Activated naive CD8-positive, alpha-beta T cell treated with anti-CD3 and anti-CD28 coated beads, Interleukin-2, amount 50 U/mL, for 16 hours (primary cell): Measurements from ENCODE around the gene PTK7.

ENCODE experiments used
- DNase-seq: peaks from one replicate; pipeline ENCODE4 v3.0.0-alpha.2; 2020; ENCODE audit warnings: low read depth, low spot score

PTK7 gene

DNA sequence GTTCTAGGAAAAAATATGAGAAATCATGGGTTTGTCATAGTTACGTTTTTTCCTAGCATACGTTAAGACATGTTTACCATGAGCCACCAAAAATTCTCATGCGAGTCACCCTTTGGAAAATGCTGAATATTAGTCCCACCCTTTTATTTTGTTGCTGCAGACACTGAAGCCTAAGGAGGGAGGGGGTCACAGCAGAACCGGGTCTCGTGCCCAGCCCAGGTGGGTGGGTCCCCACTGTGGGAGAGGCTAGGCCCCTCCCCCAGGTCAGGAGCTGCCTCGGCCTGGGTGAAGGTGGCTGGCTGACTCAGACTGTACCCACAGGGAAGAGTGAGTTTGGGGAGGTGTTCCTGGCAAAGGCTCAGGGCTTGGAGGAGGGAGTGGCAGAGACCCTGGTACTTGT is 68.8 kb downstream of the PTK7 start:
- no peak for DNase-seq

GRCh38 chr6:43146261-43146660 is 70.1 kb downstream of the PTK7 start:
- no peak for DNase-seq

GRCh38 chr6:43146709-43147688 is 70.9 kb downstream of the PTK7 start:
- no peak for DNase-seq

- DNase-seq: no peak
Observed at GRCh38 chr6:43147691-43148477, 71.8 kb downstream of the PTK7 start.

DNA sequence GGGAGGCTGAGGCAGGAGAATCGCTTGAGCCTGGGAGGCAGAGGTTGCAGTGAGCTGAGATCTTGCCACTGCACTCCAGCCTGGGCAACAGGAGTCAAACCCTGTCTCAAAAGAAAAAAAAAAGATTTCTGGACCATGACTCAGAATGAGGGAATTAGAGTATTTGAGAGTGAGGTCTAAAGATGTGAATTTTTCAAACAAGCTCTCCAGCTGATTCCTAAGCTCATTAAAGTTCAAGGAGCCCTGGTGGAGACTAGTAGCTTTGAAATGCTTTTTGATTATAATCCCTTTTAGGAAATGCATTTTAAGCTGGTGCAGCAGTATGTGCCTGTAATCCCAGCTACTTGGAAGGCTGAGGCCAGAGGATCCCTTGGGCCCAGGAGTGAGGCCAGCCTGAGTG is 73.2 kb downstream of the PTK7 start:
- DNase-seq: no peak

DNA sequence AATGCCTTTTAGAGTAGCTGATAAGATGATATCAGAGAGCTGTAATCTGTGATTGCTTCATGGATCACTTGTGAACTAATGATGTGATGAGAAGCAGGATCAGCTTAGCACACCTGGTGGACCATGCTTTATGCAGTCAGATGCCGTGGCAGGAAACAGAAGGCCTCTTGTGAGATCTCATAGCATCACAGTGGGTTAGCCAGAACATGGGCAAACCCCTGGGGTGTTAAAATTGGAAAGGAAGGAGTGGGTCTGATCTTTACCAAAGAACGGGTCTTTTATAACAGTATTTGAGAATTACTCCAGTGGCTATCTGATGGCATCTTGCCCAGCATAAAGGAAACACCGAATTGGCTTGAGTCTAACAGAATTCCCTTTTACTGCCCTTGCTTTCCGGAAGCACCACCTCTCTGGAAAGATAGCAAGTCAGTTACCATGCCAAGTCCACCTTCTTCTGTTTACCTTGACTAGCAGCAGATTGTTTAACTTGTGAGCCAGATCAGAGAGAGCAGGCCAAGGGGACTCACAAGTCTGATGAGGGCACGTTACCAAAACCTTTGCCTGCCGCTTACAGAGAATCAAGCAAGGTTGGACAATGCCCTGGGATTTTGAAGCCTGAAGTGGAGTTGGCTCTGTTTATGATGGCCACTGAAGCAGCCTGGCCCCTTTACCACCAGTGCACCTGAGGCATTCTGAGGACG is 74.1 kb downstream of the PTK7 start:
- no peak for DNase-seq

- no peak for DNase-seq
Observed at GRCh38 chr6:43159599-43159998, 83.5 kb downstream of the PTK7 start.

GRCh38 chr6:43163899-43164298 is 87.8 kb downstream of the PTK7 start:
- DNase-seq: no peak

DNA sequence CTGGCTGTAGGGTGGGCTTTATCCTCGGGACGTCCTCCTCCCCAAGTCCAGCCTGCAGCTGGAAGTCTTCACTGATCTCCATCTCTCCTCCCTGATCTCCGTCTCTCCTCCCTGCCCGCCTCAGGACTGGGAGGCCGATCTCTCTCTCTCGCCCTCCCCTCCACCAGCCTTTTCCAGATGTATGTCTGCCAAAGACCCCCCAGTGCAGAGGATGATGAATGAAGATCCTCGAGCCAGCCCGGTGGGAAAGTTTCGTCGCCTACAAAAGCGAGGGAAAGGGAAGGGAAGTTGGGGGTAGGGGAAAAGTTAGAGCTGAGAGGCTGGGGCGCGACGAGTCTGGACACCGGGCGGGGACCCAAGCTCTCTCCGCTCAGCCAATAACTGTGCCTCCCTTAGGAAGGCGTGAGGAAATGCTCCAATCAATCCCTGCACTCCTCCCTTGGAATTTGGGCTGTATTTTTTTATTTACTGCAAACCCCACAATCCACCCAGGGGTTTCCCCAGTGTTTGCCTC is 94.4 kb downstream of the PTK7 start:
- DNase-seq: no peak

GRCh38 chr6:43170931-43171706 is 95.0 kb downstream of the PTK7 start, which contains the start of gene SRF:
Gene SRF, plus strand, starts transcription at chr6:43171269. Its CDS starts 388 bp downstream, at chr6:43171657.
- peak; percentile 97 for DNase-seq

DNA sequence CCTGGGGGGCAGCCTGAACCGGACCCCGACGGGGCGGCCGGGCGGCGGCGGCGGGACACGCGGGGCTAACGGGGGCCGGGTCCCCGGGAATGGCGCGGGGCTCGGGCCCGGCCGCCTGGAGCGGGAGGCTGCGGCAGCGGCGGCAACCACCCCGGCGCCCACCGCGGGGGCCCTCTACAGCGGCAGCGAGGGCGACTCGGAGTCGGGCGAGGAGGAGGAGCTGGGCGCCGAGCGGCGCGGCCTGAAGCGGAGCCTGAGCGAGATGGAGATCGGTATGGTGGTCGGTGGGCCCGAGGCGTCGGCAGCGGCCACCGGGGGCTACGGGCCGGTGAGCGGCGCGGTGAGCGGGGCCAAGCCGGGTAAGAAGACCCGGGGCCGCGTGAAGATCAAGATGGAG is 95.6 kb downstream of the PTK7 start:
- no peak for DNase-seq

DNA sequence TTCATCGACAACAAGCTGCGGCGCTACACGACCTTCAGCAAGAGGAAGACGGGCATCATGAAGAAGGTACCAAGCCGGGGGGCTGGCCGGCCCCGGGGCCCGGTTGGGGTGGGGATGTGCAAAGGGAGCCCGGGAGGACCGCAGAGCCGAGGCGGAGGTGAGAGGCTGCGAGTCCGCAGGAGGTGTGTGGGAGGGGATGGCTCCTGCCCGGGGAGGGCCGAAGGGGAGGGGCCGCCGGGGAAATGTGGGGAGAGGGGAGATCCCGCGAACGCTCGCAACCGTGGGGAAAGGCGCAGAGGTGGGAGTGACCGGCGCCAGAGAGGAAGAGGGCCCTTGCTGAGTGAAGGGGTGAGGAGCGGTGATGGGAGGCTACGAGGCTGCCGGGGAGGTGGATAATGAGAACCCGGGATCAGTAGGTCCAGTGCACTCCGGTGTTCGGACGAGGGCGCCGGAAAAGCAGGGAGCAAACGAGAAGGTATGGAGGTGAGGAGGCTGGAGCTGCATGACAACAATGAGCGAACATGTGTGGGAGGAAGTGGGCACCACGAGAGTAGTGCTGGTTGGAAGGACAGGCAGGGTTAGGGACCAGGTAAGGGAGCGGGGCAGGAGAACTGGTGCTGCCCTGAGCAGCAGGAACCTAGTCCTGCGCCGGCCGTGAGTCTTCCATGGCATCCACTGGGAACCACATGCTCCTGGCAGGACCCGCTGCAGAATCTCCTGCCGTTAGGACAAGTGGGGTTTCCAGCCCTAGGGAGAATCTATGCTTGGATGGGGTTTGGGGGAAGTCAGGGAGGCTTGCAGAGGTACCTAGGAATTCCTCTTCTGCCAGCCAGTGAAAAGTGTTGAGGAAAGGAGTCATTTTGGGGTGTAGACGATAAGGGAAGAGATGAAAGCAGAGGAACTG is 96.2 kb downstream of the PTK7 start:
- DNase-seq: peak; percentile 17

- DNase-seq: no peak
Observed at GRCh38 chr6:43173591-43174262, 97.6 kb downstream of the PTK7 start.

DNA sequence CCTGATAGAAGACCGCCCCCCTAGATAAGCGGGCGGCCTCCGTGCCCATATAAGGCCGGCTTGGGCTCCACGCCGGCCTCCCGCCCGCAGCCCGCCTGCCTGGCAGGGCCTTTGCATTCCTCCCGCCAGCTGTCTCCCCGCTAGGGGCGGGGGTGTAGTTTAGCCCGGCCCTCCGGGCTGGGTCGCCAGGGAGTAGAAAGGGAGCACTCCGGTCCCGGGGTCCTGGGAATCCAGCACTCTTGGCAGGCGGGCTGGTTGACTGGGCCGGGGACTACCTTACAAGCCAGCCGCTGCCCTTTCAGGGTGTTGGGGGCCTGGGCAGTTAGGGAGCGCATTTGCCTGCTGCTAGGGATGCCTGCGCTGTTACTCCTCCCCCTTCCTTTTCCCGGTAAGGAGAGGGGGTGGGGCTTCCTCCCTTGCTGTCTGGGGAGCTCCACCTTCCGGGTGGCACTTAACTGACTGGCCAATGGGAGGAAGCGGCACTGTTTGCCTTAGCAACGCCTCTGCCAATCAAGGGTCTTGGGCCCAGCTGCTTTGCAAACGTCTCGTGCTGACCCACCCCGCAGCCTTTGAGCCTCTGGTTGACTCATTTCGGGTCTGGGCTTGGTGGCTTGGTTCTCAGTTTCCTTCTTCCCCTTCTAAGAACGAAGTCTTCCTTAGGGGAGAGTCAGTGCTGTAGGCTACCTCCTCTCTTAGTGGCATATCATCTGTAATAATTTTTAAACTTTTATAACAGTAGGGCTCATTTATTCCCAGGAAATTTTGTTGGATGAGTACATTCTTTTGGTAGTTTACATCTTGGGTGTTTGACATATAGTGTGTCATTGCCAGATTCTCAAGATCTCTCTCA is 98.4 kb downstream of the PTK7 start:
- DNase-seq: peak; percentile 81

GRCh38 chr6:43175676-43176422 is 99.7 kb downstream of the PTK7 start:
- no peak for DNase-seq

DNA sequence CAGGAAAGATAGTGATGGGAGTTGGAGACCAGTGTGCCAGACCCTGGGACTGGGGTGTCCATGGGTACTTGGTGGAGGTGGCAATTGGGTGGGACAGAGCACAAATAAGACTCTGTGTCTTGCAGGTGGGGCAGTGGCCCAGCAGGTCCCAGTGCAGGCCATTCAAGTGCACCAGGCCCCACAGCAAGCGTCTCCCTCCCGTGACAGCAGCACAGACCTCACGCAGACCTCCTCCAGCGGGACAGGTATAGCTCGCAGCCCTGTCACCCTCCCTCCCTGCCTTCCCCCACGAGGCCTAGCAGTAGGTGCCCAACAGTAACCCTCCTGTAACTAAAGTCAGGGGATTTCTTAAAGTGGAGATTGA is 100.3 kb downstream of the PTK7 start:
- DNase-seq: no peak

GRCh38 chr6:43178150-43178549 is 102.0 kb downstream of the PTK7 start:
- no peak for DNase-seq
